Posterior vena cava (tissue), 2 donors: ENCODE results near the gene SMPDL3B. TPM values are rescaled to one million over a fixed set of nuclear protein-coding genes. Genes with fewer than 3 reads are reported as not detected.
"Not testable (repeated sequence)": the region's sequence is repeated elsewhere in the genome, so short reads cannot be mapped to it uniquely, and the experiment has no call there.

Source experiments
- DNase-seq: peaks from one replicate; pipeline ENCODE4 v3.0.0-alpha.2; 2020; ENCODE audit warnings: low spot score
- intact Hi-C, 2 donors: fragments of 100-400 bp; cut with DNase I; formaldehyde crosslinking; loops; one replicate each; pipeline versions ENCODE4 v1.14.1 to v1.14.2; 2022 to 2023
- total RNA-seq, 2 donors: library from RNA; stranded (reverse); fragmentation: NEBNext Ultra II Directional; extraction: Animal tissue kit (Norgen Biotek cat#: 25700); gene quantifications; one replicate each; pipeline ENCODE4 v1.2.1, GENCODE V29; 2021
- donor health status: DM: yes; HTN: yes; CAD: no.
- donor health status: DM: yes; HTN: yes; CAD: no.

The SMPDL3B gene
- total RNA-seq, 2 donors from 2014 or later: 0.33 TPM; not detected in 1

- intact Hi-C loops: no loop called here
- peak; percentile 74 for DNase-seq
These were observed 31.8 kb downstream of the SMPDL3B start for GRCh38 chr1:27966402-27967105.

- DNase-seq: peak; percentile 37
These were observed 32.5 kb downstream of the SMPDL3B start for GRCh38 chr1:27967106-27967883.

GRCh38 chr1:27967884-27968466 lies 33.2 kb downstream of the SMPDL3B start:
- DNase-seq: peak; percentile 38

More at GRCh38 chr1:27967106-27967883, 32.5 kb downstream of the SMPDL3B start:
- intact Hi-C loops: no loop called here

GRCh38 chr1:27968692-27969091 lies 33.9 kb downstream of the SMPDL3B start:
- intact Hi-C loops: no loop called here
- DNase-seq: no peak

More at GRCh38 chr1:27967884-27968466, 33.2 kb downstream of the SMPDL3B start:
- intact Hi-C loops: no loop called here

GRCh38 chr1:27970401-27970800 lies 35.6 kb downstream of the SMPDL3B start:
- intact Hi-C loops: no loop called here
- no peak for DNase-seq

GRCh38 chr1:27971674-27972073 lies 36.9 kb downstream of the SMPDL3B start:
- DNase-seq: no peak
- intact Hi-C loops: no loop called here

GRCh38 chr1:27972141-27972540 lies 37.3 kb downstream of the SMPDL3B start:
- intact Hi-C loops: no loop called here
- no peak for DNase-seq

- intact Hi-C loops: no loop called here
- no peak for DNase-seq
These were observed 39.1 kb downstream of the SMPDL3B start for GRCh38 chr1:27973771-27974416.

- DNase-seq: no peak
- intact Hi-C loops: no loop called here
These were observed 39.6 kb downstream of the SMPDL3B start for GRCh38 chr1:27974417-27974781.

GRCh38 chr1:27979151-27979858 lies 44.5 kb downstream of the SMPDL3B start:
- DNase-seq: no peak
- intact Hi-C loops: no loop called here

GRCh38 chr1:27979859-27980201 lies 45.0 kb downstream of the SMPDL3B start:
- no peak for DNase-seq
- intact Hi-C loops: no loop called here

- DNase-seq: no peak
- intact Hi-C loops: no loop called here
These were observed 45.5 kb downstream of the SMPDL3B start for GRCh38 chr1:27980216-27980845.

GRCh38 chr1:27981145-27981544 lies 46.3 kb downstream of the SMPDL3B start:
- DNase-seq: no peak
- intact Hi-C loops: no loop called here

- intact Hi-C loops: no loop called here
- DNase-seq: no peak
These were observed 56.2 kb downstream of the SMPDL3B start for GRCh38 chr1:27990920-27991537.

- DNase-seq: no peak
- intact Hi-C loops: no loop called here
These were observed 57.5 kb downstream of the SMPDL3B start for GRCh38 chr1:27992276-27992675.

GRCh38 chr1:27993241-27993640 lies 58.4 kb downstream of the SMPDL3B start:
- intact Hi-C loops: no loop called here
- no peak for DNase-seq

- DNase-seq: no peak
These were observed 59.3 kb downstream of the SMPDL3B start for GRCh38 chr1:27994060-27994459.

GRCh38 chr1:27994526-27994925 lies 59.7 kb downstream of the SMPDL3B start:
- DNase-seq, intact Hi-C loops: not testable (repeated sequence)

More at GRCh38 chr1:27994060-27994459, 59.3 kb downstream of the SMPDL3B start:
- intact Hi-C loops: no loop called here
